ENCODE measurements around the gene RGR. TPM values are rescaled to one million over a fixed set of nuclear protein-coding genes. Genes with fewer than 3 reads are reported as not detected.

The RGR gene
- total and polyA plus RNA-seq, 5 donors from 2014 or later: not detected

DNA sequence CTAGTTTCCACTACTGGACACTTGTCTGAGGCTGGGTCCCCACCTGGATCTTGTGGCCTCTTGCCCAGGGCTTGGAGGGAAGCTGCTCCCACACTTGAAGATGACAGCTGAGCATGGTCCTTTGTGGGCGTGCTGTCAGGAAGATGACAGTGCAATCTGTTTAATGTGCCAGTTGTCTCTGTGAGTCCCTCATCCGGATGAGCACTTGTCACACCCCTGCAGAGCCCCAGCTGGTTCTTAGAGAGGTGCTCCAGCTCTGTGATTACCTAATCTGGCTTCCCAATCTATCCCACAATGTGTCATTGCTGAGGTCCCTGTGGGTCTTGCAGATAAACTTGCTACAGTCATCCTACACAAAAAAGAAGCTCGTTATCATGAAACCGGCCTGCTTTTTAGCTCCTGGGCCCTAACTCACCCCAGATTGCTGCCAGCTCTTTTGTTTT lies 48.7 kb downstream of the RGR start:
- Mint-ChIP-seq H3K9me3 (no peaks in the 10 kb centered on the region), H3K36me3 (no peaks in the 10 kb centered on the region), H3K4me1 (peaks cover 0 to 2% (median 0%) of the 10 kb centered on the region in 4 donors), H3K27me3 (peaks cover 21% of the 10 kb centered on the region), H3K4me3 (no peak overlapping the region), H3K27ac (no peak overlapping the region)
- H3K27ac ChIP-seq (ENCODE audit: insufficient read depth, low read length, poor library complexity, severe bottlenecking): no peak overlapping the region
- no peak for DNase-seq
- no peak overlapping the region for H3K4me3 ChIP-seq (ENCODE audit: low read depth, low read length)
- no peak for ATAC-seq (ENCODE audit: low read depth in 2 of 2)
- H3K36me3 ChIP-seq (ENCODE audit: control insufficient read depth, insufficient read depth, low read length): no peaks in the 10 kb centered on the region
- H3K9me3 ChIP-seq (ENCODE audit: control insufficient read depth in 2 of 2, low read length in 2 of 2): no peaks in the 10 kb centered on the region
- H3K4me1 ChIP-seq (ENCODE audit: control insufficient read depth, insufficient read depth, low read length, poor library complexity, severe bottlenecking): no peaks in the 10 kb centered on the region
- peaks cover 2% of the 10 kb centered on the region for H3K27me3 ChIP-seq (ENCODE audit: control insufficient read depth, insufficient read depth, low read length)

DNA sequence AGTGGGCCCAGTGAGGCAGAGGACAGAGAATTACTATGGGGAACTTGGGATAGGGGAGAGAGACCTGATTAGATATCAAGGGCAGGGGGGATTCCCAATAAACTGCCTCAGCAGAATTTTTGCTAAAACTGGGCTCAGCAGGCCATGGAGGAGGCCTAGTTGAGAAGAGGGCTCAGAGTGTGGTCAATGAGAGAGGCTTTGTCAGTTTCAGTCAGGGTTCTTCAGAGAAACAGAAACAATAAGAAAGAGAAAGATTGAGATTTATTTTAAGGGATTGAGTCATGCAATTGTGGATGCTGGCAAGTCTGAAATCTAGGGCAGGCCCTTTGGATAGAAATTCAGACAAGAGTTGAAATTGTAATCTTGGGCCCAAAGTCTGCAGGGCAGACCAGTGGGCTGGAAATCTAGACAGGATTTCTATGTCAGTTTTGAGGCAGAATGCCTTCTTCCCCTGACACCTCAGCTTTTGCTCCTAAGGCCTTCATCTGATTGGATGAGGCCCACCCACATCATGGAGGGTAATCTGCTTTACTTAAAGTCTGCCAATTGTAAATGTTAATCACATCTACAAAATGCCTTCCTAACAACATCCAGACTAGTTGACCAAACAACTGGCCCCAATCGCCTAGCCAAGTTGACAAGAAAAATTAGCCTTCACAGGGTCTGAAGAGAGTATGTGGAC lies 50.1 kb downstream of the RGR start:
- Mint-ChIP-seq H3K27ac (no peak overlapping the region), H3K4me3 (peak overlapping the region in 1 of 4 donors; percentile 4), H3K4me1 (peaks cover 0 to 2% (median 0%) of the 10 kb centered on the region in 4 donors), H3K9me3 (no peaks in the 10 kb centered on the region), H3K27me3 (peaks cover 16% of the 10 kb centered on the region), H3K36me3 (no peaks in the 10 kb centered on the region)
- Histone ChIP-seq H3K27ac (ENCODE audit: insufficient read depth, low read length, poor library complexity, severe bottlenecking) (no peak overlapping the region), H3K4me1 (ENCODE audit: control insufficient read depth, insufficient read depth, low read length, poor library complexity, severe bottlenecking) (no peaks in the 10 kb centered on the region), H3K27me3 (ENCODE audit: control insufficient read depth, insufficient read depth, low read length) (peaks cover 2% of the 10 kb centered on the region), H3K9me3 (ENCODE audit: control insufficient read depth in 2 of 2, low read length in 2 of 2) (no peaks in the 10 kb centered on the region), H3K4me3 (ENCODE audit: low read depth, low read length) (no peak overlapping the region), H3K36me3 (ENCODE audit: control insufficient read depth, insufficient read depth, low read length) (no peaks in the 10 kb centered on the region)
- DNase-seq (no peak), ATAC-seq (ENCODE audit: low read depth in 2 of 2) (no peak)

DNA sequence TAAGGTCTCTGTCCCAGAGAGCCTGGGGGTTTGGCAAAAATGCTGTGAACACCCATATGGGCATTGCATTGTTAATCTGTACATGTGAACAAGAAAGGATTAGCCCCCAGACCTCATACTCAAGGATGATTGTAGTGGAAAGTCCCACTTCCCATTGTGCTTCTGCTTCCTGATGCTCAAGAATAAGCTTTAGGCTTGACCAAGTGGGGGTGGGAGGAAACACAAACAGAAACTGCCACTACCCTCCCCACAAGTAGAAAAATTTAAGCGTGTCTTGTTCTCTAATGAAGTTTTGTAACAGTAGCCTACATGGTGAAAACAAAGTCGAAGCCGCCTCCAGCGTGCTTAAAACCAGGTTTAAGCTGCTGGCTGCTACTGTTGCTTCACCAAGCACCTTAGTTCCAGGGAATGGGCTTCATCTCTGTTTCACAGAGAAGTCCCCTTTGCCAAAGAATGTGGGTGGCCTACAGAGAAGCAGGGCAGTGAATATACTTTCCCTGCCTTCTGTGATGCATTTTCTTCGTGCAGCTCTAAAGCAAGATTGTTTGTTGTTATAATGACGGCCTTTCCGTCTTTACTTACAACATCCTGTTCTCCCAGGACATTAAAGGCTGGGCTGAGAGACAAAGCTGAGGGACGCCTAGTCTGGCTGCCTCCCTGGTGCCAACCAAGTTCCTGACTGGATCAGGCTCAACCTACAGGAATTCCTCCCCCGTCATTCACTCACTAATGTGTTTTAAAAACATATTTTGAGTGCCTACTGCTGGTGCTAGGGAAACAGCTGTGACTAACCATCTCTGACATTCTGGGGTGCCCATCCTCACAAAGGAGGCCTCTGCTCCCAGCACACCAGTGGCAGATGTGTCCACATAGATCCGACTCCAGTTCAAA lies 51.5 kb downstream of the RGR start:
- H3K4me3 ChIP-seq (ENCODE audit: low read depth, low read length): no peak overlapping the region
- Mint-ChIP-seq H3K27me3 (peaks cover 13% of the 10 kb centered on the region), H3K36me3 (no peaks in the 10 kb centered on the region), H3K4me3 (no peak overlapping the region), H3K9me3 (no peaks in the 10 kb centered on the region), H3K4me1 (peaks cover 0 to 2% (median 0%) of the 10 kb centered on the region in 4 donors), H3K27ac (no peak overlapping the region)
- ATAC-seq (ENCODE audit: low read depth in 2 of 2): no peak
- H3K4me1 ChIP-seq (ENCODE audit: control insufficient read depth, insufficient read depth, low read length, poor library complexity, severe bottlenecking): no peaks in the 10 kb centered on the region
- H3K27ac ChIP-seq (ENCODE audit: insufficient read depth, low read length, poor library complexity, severe bottlenecking): no peak overlapping the region
- no peak for DNase-seq
- H3K9me3 ChIP-seq (ENCODE audit: control insufficient read depth in 2 of 2, low read length in 2 of 2): no peaks in the 10 kb centered on the region
- peaks cover 2% of the 10 kb centered on the region for H3K27me3 ChIP-seq (ENCODE audit: control insufficient read depth, insufficient read depth, low read length)
- H3K36me3 ChIP-seq (ENCODE audit: control insufficient read depth, insufficient read depth, low read length): no peaks in the 10 kb centered on the region

DNA sequence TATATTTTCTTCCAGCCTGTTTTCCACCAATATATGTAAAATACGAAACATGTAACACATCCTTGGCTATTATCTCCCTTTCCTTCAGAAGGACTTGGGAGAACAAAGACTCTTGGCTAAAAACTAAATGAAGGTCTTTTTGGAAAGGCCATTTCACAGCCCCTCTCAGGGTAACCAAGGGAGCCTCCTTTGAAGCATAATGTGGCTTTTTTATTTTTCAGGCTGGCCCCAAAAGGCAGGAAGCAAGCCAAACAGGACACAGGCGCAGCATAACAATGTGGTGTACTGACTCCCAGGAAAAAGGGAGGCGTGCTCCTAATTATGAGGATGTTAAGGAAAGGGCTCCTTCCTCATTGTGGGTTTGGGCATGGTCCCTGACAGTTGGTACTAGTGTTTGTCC lies 53.2 kb downstream of the RGR start:
- H3K4me1 Mint-ChIP-seq: peaks cover 0 to 2% (median 0%) of the 10 kb centered on the region in 4 donors
- H3K9me3 Mint-ChIP-seq: no peaks in the 10 kb centered on the region
- Histone ChIP-seq H3K4me3 (ENCODE audit: low read depth, low read length) (no peak overlapping the region), H3K36me3 (ENCODE audit: control insufficient read depth, insufficient read depth, low read length) (no peaks in the 10 kb centered on the region), H3K4me1 (ENCODE audit: control insufficient read depth, insufficient read depth, low read length, poor library complexity, severe bottlenecking) (no peaks in the 10 kb centered on the region), H3K9me3 (ENCODE audit: control insufficient read depth in 2 of 2, low read length in 2 of 2) (no peaks in the 10 kb centered on the region), H3K27ac (ENCODE audit: insufficient read depth, low read length, poor library complexity, severe bottlenecking) (no peak overlapping the region), H3K27me3 (ENCODE audit: control insufficient read depth, insufficient read depth, low read length) (peaks cover 2% of the 10 kb centered on the region)
- peak overlapping the region in 1 of 4 donors; percentile 34 for H3K4me3 Mint-ChIP-seq
- H3K27me3 Mint-ChIP-seq: peaks cover 11% of the 10 kb centered on the region
- H3K27ac Mint-ChIP-seq: no peak overlapping the region
- DNase-seq (no peak), ATAC-seq (ENCODE audit: low read depth in 2 of 2) (no peak)
- no peaks in the 10 kb centered on the region for H3K36me3 Mint-ChIP-seq

DNA sequence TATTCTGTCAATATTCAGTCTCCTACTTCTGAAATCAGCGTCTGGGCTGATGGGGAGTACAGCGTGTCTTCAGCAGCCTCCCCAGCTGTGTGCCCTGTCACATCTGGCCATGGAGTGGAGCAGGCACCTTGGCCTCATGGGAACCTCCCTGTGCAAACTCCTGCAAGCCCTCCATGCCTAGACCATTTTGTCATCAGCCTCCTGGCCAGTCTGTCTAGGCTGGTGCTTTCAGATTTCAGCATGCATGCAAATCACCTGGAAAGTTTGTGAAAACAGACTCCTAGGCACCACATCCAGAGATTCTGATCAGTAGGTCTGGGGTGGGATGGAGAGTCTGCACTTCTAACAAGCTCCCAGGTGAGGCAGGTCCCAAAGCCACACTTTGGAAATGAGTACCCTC lies 57.4 kb downstream of the RGR start:
- Histone ChIP-seq H3K27me3 (ENCODE audit: control insufficient read depth, insufficient read depth, low read length) (peaks cover 2% of the 10 kb centered on the region), H3K4me1 (ENCODE audit: control insufficient read depth, insufficient read depth, low read length, poor library complexity, severe bottlenecking) (no peaks in the 10 kb centered on the region), H3K27ac (ENCODE audit: insufficient read depth, low read length, poor library complexity, severe bottlenecking) (no peak overlapping the region), H3K9me3 (ENCODE audit: control insufficient read depth in 2 of 2, low read length in 2 of 2) (no peaks in the 10 kb centered on the region), H3K36me3 (ENCODE audit: control insufficient read depth, insufficient read depth, low read length) (no peaks in the 10 kb centered on the region), H3K4me3 (ENCODE audit: low read depth, low read length) (no peak overlapping the region)
- ATAC-seq (ENCODE audit: low read depth in 2 of 2): no peak
- Mint-ChIP-seq H3K36me3 (no peaks in the 10 kb centered on the region), H3K9me3 (no peaks in the 10 kb centered on the region), H3K27me3 (peaks cover 7% of the 10 kb centered on the region), H3K27ac (no peak overlapping the region), H3K4me3 (no peak overlapping the region), H3K4me1 (peaks cover 0 to 6% (median 2%) of the 10 kb centered on the region in 4 donors)
- no peak for DNase-seq

DNA sequence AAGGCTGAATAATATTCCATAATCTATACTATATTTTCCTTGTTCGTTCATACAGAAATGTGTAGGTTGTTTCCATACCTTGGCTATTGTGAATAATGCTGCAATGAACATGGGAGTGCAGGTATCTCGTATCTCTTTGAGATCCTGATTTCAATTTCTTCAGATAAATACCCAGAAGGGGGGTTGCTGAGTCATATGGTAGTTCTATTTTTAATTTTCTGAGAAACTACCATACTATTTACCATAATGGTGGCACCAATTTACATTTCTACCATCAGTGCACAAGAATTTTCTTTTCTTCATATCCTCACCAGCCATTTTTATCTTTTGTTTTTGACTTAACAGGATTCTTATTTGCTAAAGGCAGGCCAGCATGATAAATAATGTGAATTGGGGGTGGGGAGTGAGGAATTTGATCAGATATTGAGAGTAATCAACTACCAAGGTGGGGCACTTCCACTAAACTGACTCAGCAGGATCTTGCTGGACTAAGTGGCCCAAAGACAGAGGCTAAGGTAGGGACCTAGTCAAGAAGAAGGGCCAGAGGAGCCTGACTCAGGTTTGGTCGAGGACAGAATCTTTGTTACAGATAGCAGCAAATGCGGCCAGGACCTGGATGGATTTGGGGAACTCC lies 62.0 kb downstream of the RGR start:
- H3K27me3 ChIP-seq (ENCODE audit: control insufficient read depth, insufficient read depth, low read length): no peaks in the 10 kb centered on the region
- no peaks in the 10 kb centered on the region for H3K9me3 ChIP-seq (ENCODE audit: control insufficient read depth in 2 of 2, low read length in 2 of 2)
- H3K36me3 ChIP-seq (ENCODE audit: control insufficient read depth, insufficient read depth, low read length): no peaks in the 10 kb centered on the region
- no peak overlapping the region for H3K27ac ChIP-seq (ENCODE audit: insufficient read depth, low read length, poor library complexity, severe bottlenecking)
- DNase-seq (peak in 1 of 3 donors; percentile 27), ATAC-seq (ENCODE audit: low read depth in 2 of 2) (no peak)
- Mint-ChIP-seq H3K36me3 (no peaks in the 10 kb centered on the region), H3K4me1 (peaks cover 6 to 19% (median 10%) of the 10 kb centered on the region in 4 donors), H3K27ac (peak overlapping the region in 1 of 3 donors; percentile 60), H3K9me3 (no peaks in the 10 kb centered on the region), H3K27me3 (no peaks in the 10 kb centered on the region), H3K4me3 (no peak overlapping the region)
- H3K4me3 ChIP-seq (ENCODE audit: low read depth, low read length): no peak overlapping the region
- H3K4me1 ChIP-seq (ENCODE audit: control insufficient read depth, insufficient read depth, low read length, poor library complexity, severe bottlenecking): peaks cover 6% of the 10 kb centered on the region

DNA sequence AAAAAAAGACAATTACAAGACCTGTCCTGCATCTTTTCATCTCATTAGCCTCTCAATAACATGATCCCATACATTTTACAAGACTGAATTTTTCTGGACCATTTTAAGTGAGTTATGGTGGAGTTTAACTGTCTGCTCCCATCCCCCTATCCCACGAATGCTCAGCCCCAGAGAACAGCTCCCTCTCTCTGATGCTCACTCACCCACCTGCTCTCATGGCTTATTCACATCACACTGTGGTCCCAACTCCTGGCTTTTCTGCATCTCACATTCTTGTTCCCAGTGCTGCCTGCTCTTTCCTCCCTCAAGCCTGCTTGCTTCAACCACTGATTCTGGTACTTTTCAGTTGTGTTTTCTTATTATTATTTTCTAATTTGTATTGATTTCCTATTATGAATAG lies 63.2 kb downstream of the RGR start:
- Mint-ChIP-seq H3K27ac (peak overlapping the region in 1 of 3 donors; percentile 7), H3K4me1 (peaks cover 6 to 19% (median 10%) of the 10 kb centered on the region in 4 donors), H3K9me3 (no peaks in the 10 kb centered on the region), H3K4me3 (no peak overlapping the region), H3K36me3 (no peaks in the 10 kb centered on the region), H3K27me3 (no peaks in the 10 kb centered on the region)
- Histone ChIP-seq H3K27me3 (ENCODE audit: control insufficient read depth, insufficient read depth, low read length) (no peaks in the 10 kb centered on the region), H3K4me1 (ENCODE audit: control insufficient read depth, insufficient read depth, low read length, poor library complexity, severe bottlenecking) (peaks cover 6% of the 10 kb centered on the region), H3K9me3 (ENCODE audit: control insufficient read depth in 2 of 2, low read length in 2 of 2) (no peaks in the 10 kb centered on the region), H3K27ac (ENCODE audit: insufficient read depth, low read length, poor library complexity, severe bottlenecking) (no peak overlapping the region), H3K4me3 (ENCODE audit: low read depth, low read length) (no peak overlapping the region), H3K36me3 (ENCODE audit: control insufficient read depth, insufficient read depth, low read length) (no peaks in the 10 kb centered on the region)
- DNase-seq (no peak), ATAC-seq (ENCODE audit: low read depth in 2 of 2) (no peak)

All from CD4-positive, CD25-positive, alpha-beta regulatory T cell (primary cell).